Measurements from ENCODE around the gene PLCH1. TPM values are rescaled to one million over a fixed set of nuclear protein-coding genes. Genes with fewer than 3 reads are reported as not detected.
A peak's percentile ranks its signal among the peaks of the same experiment; 100 is the strongest.

PLCH1 gene
- total RNA-seq, 2 donors from 2014 or later: 12.0 to 12.4 TPM

DNA sequence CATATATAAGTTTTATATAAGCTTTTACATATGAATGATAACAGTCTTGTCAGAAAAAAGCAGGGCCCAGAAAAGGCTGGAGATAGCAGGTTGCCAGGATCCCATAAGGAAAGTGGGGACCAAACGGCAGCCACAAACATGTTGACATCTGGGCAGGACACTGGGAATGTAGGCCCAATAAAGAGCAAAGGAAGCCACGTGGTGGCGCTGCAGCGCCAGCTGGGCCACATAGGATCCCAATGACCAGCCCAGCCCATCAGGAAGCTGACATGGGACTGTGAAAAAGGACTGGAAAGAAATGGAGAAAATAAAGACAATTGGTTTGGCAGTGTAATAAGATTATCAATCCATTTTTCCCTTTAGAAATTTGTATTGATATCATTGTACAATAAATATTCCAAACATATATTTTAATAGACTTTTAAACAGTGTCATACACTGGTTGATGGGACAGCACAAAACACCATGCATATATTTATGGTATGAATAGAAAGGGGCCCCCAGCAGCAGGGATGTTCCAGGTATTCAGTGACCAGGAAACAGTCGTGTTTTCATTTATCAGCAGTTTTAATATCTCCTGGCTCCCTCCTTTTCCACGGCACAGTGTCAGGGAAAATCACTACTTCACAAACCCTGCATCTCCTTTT is 362.4 kb downstream of the PLCH1 start:
- Histone ChIP-seq H3K9ac (ENCODE audit: extremely low read depth, low read length, poor library complexity, severe bottlenecking) (no peak overlapping the region), H3K36me3 (ENCODE audit: control insufficient read depth, insufficient read depth, low read length) (no peaks in the 10 kb centered on the region), H3K27ac (ENCODE audit: low read depth, low read length) (no peak overlapping the region), H3K27me3 (ENCODE audit: control insufficient read depth, insufficient read depth, low read length, poor library complexity, severe bottlenecking) (no peaks in the 10 kb centered on the region), H3K9me3 (ENCODE audit: control insufficient read depth, low read length) (no peaks in the 10 kb centered on the region), H3K4me1 (ENCODE audit: control insufficient read depth, insufficient read depth, low read length) (peaks cover 6% of the 10 kb centered on the region), H3K4me3 (ENCODE audit: low read length) (no peak overlapping the region)
- TF ChIP-seq, protein P1, sequence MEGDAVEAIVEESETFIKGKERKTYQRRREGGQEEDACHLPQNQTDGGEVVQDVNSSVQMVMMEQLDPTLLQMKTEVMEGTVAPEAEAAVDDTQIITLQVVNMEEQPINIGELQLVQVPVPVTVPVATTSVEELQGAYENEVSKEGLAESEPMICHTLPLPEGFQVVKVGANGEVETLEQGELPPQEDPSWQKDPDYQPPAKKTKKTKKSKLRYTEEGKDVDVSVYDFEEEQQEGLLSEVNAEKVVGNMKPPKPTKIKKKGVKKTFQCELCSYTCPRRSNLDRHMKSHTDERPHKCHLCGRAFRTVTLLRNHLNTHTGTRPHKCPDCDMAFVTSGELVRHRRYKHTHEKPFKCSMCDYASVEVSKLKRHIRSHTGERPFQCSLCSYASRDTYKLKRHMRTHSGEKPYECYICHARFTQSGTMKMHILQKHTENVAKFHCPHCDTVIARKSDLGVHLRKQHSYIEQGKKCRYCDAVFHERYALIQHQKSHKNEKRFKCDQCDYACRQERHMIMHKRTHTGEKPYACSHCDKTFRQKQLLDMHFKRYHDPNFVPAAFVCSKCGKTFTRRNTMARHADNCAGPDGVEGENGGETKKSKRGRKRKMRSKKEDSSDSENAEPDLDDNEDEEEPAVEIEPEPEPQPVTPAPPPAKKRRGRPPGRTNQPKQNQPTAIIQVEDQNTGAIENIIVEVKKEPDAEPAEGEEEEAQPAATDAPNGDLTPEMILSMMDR (conservative IDR thresholded peaks at IDR 0.05): peak; percentile 94
- Mint-ChIP-seq H3K36me3 (ENCODE audit: low read depth) (no peaks in the 10 kb centered on the region), H3K27ac (no peak overlapping the region), H3K4me3 (no peak overlapping the region), H3K9me3 (no peaks in the 10 kb centered on the region), H3K27me3 (ENCODE audit: insufficient read depth) (no peaks in the 10 kb centered on the region), H3K4me1 (peaks cover 31% of the 10 kb centered on the region)
- 26 to 48% methylated on average over 3 to 6 of the region's 6 CpGs for WGBS, 2 experiments (ENCODE audit: insufficient coverage in 1 of 2, insufficient read length in 1 of 2)
- peak; percentile 95 for DNase-seq

DNA sequence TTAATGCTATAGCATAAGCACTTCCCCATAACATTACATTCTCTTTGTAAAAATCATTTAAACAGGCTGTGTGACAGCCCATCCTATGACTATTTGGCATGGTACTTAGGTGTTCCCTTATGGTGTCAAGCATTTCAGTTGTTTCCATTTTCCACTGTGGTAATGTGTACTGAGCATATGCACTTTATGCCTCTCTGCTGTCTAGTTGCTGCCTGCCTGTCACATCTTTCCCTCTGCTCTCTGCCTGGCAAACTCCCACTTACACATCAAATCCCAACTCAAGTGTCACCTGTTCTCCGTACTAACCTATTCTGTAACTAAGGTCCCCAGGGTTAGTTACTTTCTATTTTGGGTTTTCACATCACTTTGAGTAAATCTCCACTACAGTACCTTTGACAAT is 367.0 kb downstream of the PLCH1 start:
- Histone ChIP-seq H3K4me1 (ENCODE audit: control insufficient read depth, insufficient read depth, low read length) (no peaks in the 10 kb centered on the region), H3K27me3 (ENCODE audit: control insufficient read depth, insufficient read depth, low read length, poor library complexity, severe bottlenecking) (no peaks in the 10 kb centered on the region), H3K27ac (ENCODE audit: low read depth, low read length) (no peak overlapping the region), H3K4me3 (ENCODE audit: low read length) (no peak overlapping the region), H3K9me3 (ENCODE audit: control insufficient read depth, low read length) (no peaks in the 10 kb centered on the region), H3K9ac (ENCODE audit: extremely low read depth, low read length, poor library complexity, severe bottlenecking) (no peak overlapping the region), H3K36me3 (ENCODE audit: control insufficient read depth, insufficient read depth, low read length) (no peaks in the 10 kb centered on the region)
- no peak for DNase-seq
- TF ChIP-seq, protein P1 (conservative IDR thresholded peaks at IDR 0.05): no peak
- WGBS, 2 experiments (ENCODE audit: insufficient coverage in 1 of 2, insufficient read length in 1 of 2): 86 to 100% methylated on average over 1 of the region's 1 CpG
- Mint-ChIP-seq H3K4me1 (peaks cover 5% of the 10 kb centered on the region), H3K36me3 (ENCODE audit: low read depth) (no peaks in the 10 kb centered on the region), H3K27me3 (ENCODE audit: insufficient read depth) (no peaks in the 10 kb centered on the region), H3K4me3 (no peak overlapping the region), H3K27ac (no peak overlapping the region), H3K9me3 (no peaks in the 10 kb centered on the region)

DNA sequence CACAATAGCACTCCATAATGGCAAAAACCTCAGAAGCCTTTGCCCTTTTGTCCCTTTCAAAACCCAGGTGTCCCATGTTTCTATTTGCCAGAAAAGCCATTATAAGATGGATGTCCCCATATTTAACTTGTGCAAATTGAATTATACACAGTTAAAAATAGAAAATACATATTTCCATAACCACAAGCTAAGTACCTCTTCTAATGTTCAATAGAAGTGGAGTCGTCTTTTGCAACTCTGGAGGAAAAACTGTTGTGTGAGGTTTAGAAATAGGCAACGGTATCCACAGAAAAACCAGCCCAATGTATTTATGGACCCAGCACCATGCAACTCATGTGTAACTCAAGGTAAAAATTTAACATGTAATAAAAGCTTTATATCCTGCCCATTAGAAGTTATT is 367.8 kb downstream of the PLCH1 start:
- no peaks in the 10 kb centered on the region for H3K27me3 ChIP-seq (ENCODE audit: control insufficient read depth, insufficient read depth, low read length, poor library complexity, severe bottlenecking)
- TF ChIP-seq, protein P1 (conservative IDR thresholded peaks at IDR 0.05): no peak
- H3K4me3 ChIP-seq (ENCODE audit: low read length): no peak overlapping the region
- WGBS, 2 experiments (ENCODE audit: insufficient coverage in 1 of 2, insufficient read length in 1 of 2): 88% methylated on average over 2 of the region's 2 CpGs; no CpG with 5 or more reads in 1 of the 2 experiments
- Mint-ChIP-seq H3K9me3 (no peaks in the 10 kb centered on the region), H3K4me1 (peaks cover 2% of the 10 kb centered on the region), H3K4me3 (no peak overlapping the region), H3K27me3 (ENCODE audit: insufficient read depth) (no peaks in the 10 kb centered on the region), H3K36me3 (ENCODE audit: low read depth) (no peaks in the 10 kb centered on the region), H3K27ac (no peak overlapping the region)
- H3K9me3 ChIP-seq (ENCODE audit: control insufficient read depth, low read length): no peaks in the 10 kb centered on the region
- no peak for DNase-seq
- no peak overlapping the region for H3K9ac ChIP-seq (ENCODE audit: extremely low read depth, low read length, poor library complexity, severe bottlenecking)
- H3K36me3 ChIP-seq (ENCODE audit: control insufficient read depth, insufficient read depth, low read length): no peaks in the 10 kb centered on the region
- H3K4me1 ChIP-seq (ENCODE audit: control insufficient read depth, insufficient read depth, low read length): no peaks in the 10 kb centered on the region
- H3K27ac ChIP-seq (ENCODE audit: low read depth, low read length): no peak overlapping the region
